ENCODE measurements around the gene TBC1D10B.

The TBC1D10B gene

DNA sequence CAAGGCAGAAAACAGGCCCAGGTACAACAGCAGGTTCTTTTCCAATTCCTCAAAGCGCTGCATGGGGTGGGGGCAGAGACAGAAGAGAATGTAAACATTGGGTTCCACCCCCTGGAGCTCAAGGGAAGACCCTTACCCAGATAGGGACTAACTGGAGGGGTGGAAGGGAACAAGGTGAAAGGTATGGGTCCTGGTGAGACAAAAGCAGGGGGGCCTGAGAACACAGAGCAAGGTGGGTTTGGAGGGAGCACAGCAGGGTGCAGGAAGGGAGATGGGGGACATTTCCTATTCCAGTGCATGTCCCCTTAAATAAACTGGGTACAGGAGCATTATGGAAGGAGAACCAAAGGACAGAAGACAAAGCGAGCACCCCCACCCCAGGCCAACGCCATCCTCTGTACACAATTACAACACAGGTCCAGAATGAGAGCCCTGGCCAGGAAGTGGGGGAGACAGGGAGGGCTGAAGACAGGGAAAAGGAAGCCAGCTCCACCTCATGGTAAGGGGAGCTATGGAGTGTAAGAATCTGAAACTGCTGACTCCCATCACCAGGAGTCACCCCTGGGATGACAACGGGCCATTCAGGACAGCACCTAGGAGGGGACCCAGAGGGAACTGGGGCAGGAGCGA lies 13.1 kb downstream of the TBC1D10B start:
- TF ChIP-seq TEAD4 (IDR thresholded peaks at IDR 0.05) (no peak), TAF1 (IDR thresholded peaks at IDR 0.05; ENCODE audit: low read depth) (no peak), YY1 (IDR thresholded peaks at IDR 0.05; ENCODE audit: low read depth) (no peak), CREB1 (IDR thresholded peaks at IDR 0.05; ENCODE audit: low read depth) (no peak), CEBPB (IDR thresholded peaks at IDR 0.05) (no peak), FOXM1 (IDR thresholded peaks at IDR 0.05; ENCODE audit: borderline replicate concordance, low read depth) (no peak), EP300 (IDR thresholded peaks at IDR 0.05; ENCODE audit: borderline replicate concordance) (no peak), TCF12 (IDR thresholded peaks at IDR 0.05; ENCODE audit: low read depth) (no peak), NFIC (IDR thresholded peaks at IDR 0.05) (no peak), ZBTB7A (IDR thresholded peaks at IDR 0.05; ENCODE audit: low read depth) (no peak), EGR1 (IDR thresholded peaks at IDR 0.05) (no peak), RAD21 (IDR thresholded peaks at IDR 0.05; ENCODE audit: low read depth) (no peak)
- TF ChIP-seq, protein P1, sequence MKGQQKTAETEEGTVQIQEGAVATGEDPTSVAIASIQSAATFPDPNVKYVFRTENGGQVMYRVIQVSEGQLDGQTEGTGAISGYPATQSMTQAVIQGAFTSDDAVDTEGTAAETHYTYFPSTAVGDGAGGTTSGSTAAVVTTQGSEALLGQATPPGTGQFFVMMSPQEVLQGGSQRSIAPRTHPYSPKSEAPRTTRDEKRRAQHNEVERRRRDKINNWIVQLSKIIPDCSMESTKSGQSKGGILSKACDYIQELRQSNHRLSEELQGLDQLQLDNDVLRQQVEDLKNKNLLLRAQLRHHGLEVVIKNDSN (IDR thresholded peaks at IDR 0.05), result no peak
- TF ChIP-seq, protein P2, sequence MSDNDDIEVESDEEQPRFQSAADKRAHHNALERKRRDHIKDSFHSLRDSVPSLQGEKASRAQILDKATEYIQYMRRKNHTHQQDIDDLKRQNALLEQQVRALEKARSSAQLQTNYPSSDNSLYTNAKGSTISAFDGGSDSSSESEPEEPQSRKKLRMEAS (IDR thresholded peaks at IDR 0.05), result no peak
- TF ChIP-seq, protein P3, sequence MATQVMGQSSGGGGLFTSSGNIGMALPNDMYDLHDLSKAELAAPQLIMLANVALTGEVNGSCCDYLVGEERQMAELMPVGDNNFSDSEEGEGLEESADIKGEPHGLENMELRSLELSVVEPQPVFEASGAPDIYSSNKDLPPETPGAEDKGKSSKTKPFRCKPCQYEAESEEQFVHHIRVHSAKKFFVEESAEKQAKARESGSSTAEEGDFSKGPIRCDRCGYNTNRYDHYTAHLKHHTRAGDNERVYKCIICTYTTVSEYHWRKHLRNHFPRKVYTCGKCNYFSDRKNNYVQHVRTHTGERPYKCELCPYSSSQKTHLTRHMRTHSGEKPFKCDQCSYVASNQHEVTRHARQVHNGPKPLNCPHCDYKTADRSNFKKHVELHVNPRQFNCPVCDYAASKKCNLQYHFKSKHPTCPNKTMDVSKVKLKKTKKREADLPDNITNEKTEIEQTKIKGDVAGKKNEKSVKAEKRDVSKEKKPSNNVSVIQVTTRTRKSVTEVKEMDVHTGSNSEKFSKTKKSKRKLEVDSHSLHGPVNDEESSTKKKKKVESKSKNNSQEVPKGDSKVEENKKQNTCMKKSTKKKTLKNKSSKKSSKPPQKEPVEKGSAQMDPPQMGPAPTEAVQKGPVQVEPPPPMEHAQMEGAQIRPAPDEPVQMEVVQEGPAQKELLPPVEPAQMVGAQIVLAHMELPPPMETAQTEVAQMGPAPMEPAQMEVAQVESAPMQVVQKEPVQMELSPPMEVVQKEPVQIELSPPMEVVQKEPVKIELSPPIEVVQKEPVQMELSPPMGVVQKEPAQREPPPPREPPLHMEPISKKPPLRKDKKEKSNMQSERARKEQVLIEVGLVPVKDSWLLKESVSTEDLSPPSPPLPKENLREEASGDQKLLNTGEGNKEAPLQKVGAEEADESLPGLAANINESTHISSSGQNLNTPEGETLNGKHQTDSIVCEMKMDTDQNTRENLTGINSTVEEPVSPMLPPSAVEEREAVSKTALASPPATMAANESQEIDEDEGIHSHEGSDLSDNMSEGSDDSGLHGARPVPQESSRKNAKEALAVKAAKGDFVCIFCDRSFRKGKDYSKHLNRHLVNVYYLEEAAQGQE (IDR thresholded peaks at IDR 0.05; ENCODE audit: low read depth), result no peak

DNA sequence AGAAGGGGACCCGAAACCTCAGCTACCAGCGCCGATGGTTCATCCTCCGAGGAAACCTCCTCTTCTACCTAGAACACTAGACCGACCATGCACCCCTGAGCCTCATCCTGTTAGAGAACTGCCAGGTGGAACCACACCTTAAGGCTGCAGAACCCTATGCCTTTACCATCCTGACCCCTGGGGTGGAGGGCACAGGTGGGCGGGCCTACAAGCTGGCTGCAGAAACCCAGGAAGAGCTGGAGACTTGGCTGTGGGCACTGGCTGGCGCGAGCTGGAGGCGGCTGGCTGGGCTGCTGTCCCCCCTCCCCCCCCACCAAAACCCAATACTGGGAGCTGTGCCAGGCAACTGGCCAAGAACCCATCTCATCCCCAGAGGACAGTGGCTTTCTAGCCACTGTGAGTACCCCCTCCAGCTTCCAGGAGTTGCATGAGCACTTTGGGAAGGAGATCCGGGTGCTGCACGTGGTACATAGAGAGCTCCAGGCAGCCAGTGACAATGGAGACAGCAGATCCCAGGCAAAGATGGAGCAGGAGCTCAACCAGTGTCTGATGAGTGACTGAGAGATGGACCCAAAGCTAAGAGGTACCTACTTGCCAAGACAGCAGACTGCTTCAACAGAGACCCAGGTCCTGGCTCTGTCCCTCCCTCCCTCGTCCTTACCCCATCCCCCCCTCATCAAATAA lies 13.8 kb downstream of the TBC1D10B start:
- TF ChIP-seq FOXM1 (IDR thresholded peaks at IDR 0.05; ENCODE audit: borderline replicate concordance, low read depth) (no peak), EGR1 (IDR thresholded peaks at IDR 0.05) (no peak), ZBTB7A (IDR thresholded peaks at IDR 0.05; ENCODE audit: low read depth) (no peak), NFIC (IDR thresholded peaks at IDR 0.05) (no peak), TAF1 (IDR thresholded peaks at IDR 0.05; ENCODE audit: low read depth) (no peak), YY1 (IDR thresholded peaks at IDR 0.05; ENCODE audit: low read depth) (no peak), CEBPB (IDR thresholded peaks at IDR 0.05) (no peak), CREB1 (IDR thresholded peaks at IDR 0.05; ENCODE audit: low read depth) (no peak)
- TF ChIP-seq, protein P2 (IDR thresholded peaks at IDR 0.05), result no peak
- TF ChIP-seq, protein P1 (IDR thresholded peaks at IDR 0.05), result no peak

DNA sequence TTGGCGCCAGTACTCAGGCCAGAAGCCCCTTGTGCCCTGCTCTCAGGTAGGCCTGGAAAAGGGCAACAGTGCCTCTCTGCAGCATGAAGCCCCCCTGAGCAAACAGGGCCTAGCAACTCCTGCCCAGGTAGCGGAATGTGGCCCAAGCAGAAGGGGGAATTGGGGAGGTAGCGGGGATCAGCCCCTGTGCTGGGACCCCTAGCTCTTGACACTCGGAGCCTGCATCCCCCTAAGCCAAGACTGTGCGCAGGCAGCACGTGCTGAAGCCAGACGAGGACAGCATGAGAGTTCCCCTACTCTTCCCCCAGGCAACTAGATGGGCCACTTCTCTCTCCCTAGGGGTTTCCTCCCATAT lies 14.4 kb downstream of the TBC1D10B start:
- TF ChIP-seq NFIC (IDR thresholded peaks at IDR 0.05) (no peak), RAD21 (IDR thresholded peaks at IDR 0.05; ENCODE audit: low read depth) (no peak), TAF1 (IDR thresholded peaks at IDR 0.05; ENCODE audit: low read depth) (no peak), CEBPB (IDR thresholded peaks at IDR 0.05) (no peak)
- TF ChIP-seq, protein P2 (IDR thresholded peaks at IDR 0.05), result peak; percentile 25; the same call in 1 of the 2 replicates
- TF ChIP-seq, protein P3 (IDR thresholded peaks at IDR 0.05; ENCODE audit: low read depth), result no peak

DNA sequence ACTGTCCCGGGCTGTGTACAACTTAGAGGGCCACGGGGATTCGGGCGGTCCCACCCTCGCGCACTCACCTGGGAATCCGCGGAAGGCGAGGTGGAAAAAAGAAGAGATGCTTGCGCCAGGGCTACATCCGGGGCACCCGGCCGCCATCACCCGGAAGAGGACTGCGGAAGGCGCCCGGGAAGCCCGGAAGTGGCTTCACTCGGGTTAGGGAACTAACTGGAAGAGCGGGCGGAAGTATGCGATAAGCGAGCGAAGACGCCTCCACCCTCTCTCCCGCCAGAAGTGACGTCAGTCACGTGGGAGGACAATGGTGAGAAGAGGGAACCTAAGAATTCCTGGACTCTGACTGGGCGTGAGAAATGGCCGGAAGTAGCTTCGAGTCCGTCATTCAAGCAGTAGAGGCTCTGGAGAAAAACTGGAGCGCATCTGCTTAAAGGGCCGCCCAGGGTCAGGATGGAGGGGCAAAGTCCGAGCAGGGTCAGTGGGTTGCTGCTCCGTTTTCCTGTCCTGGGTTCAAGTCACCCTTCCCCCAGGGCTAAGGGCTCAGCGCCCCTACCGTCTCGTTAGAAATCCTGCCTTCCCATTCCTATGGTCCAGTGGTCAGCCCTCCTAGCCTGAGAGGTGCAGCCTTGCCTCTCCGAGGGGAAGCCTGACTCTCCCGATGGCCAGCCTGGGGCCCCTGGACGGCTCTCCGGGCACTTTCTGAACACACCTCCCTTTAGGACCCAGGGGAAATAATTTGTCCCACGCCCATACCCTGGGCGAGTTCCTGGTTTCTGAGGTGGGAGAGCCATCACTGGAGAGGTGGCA lies 14.9 kb downstream of the TBC1D10B start, which contains the start of gene CD2BP2:
Gene CD2BP2 (minus strand): TSS at position 165 of the 810 bp plus-strand sequence. CDS start 627 bp downstream, outside the sequence.
- TF ChIP-seq TEAD4 (IDR thresholded peaks at IDR 0.05) (peak; percentile 76), EP300 (IDR thresholded peaks at IDR 0.05; ENCODE audit: borderline replicate concordance) (no peak; the same call in 1 of the 2 replicates), TCF12 (IDR thresholded peaks at IDR 0.05; ENCODE audit: low read depth) (peak; percentile 50; the same call in 1 of the 2 replicates), EGR1 (IDR thresholded peaks at IDR 0.05) (peak; percentile 74), YY1 (IDR thresholded peaks at IDR 0.05; ENCODE audit: low read depth) (peak; percentile 87), CEBPB (IDR thresholded peaks at IDR 0.05) (no peak), TAF1 (IDR thresholded peaks at IDR 0.05; ENCODE audit: low read depth) (peak; percentile 78), CREB1 (IDR thresholded peaks at IDR 0.05; ENCODE audit: low read depth) (peak; percentile 82), FOXM1 (IDR thresholded peaks at IDR 0.05; ENCODE audit: borderline replicate concordance, low read depth) (no peak), NFIC (IDR thresholded peaks at IDR 0.05) (no peak), RAD21 (IDR thresholded peaks at IDR 0.05; ENCODE audit: low read depth) (no peak), ZBTB7A (IDR thresholded peaks at IDR 0.05; ENCODE audit: low read depth) (no peak)
- TF ChIP-seq, protein P1 (IDR thresholded peaks at IDR 0.05), result peak; percentile 96
- TF ChIP-seq, protein P2 (IDR thresholded peaks at IDR 0.05), result peak; percentile 90
- TF ChIP-seq, protein P3 (IDR thresholded peaks at IDR 0.05; ENCODE audit: low read depth), result 0 out of 2 replicates have a peak, but pooled peaks have one; percentile 16

Data from Ishikawa (cell line).